Stimulated activated CD4-positive, alpha-beta T cell treated with anti-CD3 and anti-CD28 coated beads, TNF-alpha, amount 100 ng/mL, for 1 hour (primary cell): ENCODE results near the gene CFHR1.
"Not testable (repeated sequence)": the region's sequence is repeated elsewhere in the genome, so short reads cannot be mapped to it uniquely, and the experiment has no call there.

Experiments
- DNase-seq, 3 donors: peaks; one replicate each; pipeline ENCODE4 v3.0.0-alpha.2; 2020; ENCODE audit warnings: low read depth in 3 of 3, low spot score in 1 of 3

The CFHR1 gene

DNA sequence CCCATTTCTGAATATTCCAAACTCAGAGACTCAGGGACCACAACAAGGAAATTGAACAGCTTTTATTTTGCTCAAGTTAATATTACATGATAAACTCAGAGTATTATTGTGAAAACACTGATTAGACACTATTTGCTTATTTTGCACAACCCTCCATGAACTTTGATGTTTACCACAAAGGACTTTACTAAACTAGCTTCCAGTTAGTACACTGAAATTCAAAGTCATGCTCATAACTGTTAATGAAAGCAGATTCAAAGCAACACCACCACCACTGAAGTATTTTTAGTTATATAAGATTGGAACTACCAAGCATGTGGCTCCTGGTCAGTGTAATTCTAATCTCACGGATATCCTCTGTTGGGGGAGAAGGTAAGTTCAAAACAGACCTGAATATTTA lies at the start of gene CFHR1:
CFHR1 (plus strand) TSS at position 201 of the 400 bp plus-strand sequence; CDS start at position 315, 114 bp downstream.
- DNase-seq = not testable (repeated sequence)

DNA sequence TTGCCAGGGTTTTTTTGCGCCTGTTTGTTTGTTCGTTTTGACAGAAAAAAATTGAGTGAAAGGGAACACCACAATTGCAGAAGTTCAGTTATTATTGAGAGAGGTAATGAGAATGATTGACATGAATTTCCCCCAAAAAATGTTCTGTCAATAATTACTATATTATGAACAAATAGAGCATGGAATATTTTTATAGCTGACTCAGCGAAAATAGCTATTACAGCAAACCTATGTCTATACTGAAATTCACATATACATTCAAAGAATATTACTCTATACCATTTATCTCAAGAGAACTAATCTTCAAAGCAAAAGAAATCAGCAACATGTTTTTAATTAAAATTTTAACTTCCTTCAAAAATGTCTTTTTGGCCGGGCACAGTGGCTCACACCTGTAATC lies 49.7 kb upstream of the CFHR1 start:
- not testable (repeated sequence) for DNase-seq

DNA sequence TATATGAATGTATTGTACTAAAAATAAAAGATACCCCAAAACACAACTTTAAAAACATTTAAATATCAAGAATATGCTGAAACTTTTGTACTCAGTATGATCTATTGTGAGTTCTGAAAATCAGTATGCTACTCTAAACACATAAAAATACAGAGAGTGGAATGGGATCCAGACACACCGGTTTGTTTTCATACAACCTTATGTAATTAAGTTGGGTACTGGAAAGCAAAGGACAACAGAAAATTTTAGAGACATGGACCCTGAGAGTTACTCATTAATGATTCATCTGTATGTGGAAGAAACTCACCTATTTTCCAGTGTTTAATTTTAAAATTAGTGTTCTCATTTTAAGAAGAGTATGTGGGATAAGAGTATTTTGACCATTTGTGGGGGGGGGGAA lies 45.8 kb upstream of the CFHR1 start:
- no peak for DNase-seq

DNA sequence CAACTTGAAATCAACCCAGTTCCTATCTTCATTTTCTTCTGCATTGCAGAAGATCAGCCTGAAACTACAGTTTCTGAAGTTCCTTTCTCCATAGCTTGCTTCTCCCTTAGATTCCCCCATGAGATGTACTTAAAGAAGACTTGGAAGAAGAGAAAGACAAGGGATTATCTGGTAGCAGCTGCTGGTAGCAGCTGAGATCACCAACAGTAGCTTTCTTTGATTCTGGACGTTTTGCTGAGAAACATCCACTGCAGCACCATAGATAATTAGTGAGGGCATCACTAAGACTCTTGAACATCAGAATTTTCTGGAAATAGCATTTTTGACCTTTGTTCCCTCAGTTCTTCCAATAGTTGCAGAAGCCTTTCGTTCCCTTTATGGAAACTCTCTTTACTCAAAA lies 45.4 kb upstream of the CFHR1 start:
- no peak for DNase-seq

DNA sequence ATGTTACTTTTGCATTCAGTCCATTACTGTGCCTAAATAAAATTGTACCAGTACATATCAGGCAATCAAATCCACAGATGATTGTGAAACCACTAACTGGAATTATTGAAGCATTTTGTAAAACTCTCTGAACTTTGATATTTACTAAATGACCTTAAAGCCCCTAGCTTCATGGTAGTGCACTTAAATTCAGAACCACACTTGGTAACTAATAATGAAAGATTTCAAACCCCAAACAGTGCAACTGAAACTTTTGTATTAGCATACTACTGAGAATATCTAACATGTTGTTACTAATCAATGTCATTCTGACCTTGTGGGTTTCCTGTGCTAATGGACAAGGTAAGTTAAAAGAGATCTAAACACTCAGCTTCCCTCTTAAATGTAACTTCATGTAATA lies 44.9 kb upstream of the CFHR1 start, which contains the start of gene CFHR3:
CFHR3 (plus strand) TSS at position 238 of the 400 bp plus-strand sequence; CDS start at position 285, 47 bp downstream.
- no peak for DNase-seq

DNA sequence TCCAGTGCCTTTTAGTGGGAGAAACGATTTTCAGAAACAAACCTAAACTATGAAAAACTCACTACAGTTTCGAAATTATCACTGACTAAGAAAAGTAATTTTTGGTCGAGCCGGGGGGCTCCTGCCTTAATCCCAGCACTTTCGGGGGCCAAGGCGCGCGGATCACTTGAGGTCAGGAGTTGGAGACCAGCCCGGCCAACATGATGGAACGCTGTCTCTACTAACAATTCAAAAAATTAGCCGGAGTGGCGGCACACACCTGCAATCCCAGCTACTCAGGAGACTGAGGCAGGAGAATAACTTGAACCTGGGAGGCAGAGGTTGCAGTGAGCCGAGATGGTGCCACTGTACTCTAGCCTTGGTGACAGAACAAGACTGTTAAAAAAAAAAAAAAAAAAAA lies 41.9 kb upstream of the CFHR1 start:
- DNase-seq = no peak

DNA sequence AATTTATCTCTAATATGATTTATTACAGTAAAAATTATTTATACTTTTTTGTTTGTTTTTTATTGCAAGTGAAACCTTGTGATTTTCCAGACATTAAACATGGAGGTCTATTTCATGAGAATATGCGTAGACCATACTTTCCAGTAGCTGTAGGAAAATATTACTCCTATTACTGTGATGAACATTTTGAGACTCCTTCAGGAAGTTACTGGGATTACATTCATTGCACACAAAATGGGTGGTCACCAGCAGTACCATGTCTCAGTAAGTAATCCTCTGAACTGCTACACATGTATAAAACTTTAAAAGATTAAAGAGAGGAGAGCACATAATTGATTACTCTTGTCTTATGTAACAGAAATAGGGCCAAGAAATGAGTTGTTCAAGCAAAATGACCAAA lies 40.4 kb upstream of the CFHR1 start:
- no peak for DNase-seq

DNA sequence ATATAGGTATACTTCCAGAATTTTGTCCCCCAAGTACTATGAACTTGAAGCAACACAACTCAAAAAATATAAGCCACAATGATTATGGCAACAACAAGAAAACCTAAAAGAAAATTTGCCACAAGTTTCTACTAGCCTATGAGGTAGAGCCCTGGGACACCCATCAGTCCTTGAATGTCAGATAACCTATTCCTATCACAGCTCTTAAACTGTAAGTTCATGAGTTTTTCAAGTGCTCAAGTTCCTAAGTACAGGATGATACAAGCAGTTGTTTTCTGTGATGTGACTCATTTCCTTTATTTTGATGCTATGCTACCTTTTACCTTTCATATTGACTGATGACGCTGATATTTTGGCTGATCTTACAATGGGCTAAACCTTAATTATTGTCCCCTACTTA lies 28.3 kb upstream of the CFHR1 start:
- not testable (repeated sequence) for DNase-seq

DNA sequence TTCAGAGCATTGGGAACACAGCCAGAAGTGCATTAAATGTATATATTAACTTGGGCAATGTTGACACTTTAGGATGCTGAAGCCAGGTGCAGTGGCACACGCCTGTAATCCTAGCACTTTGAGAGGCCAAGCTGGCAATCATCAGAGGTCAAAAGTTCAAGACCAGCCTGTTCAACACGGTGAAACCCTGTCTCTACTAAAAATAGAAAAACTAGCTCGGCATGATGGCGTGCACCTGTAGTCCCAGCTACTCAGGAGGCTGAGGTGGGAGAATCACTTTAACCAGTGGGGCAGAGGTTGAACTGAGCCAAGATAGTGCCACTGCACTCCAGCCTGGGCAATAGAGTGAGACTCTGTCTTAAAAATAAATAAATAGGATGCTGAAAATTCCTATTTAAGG lies 25.4 kb upstream of the CFHR1 start:
- DNase-seq = not testable (repeated sequence)

DNA sequence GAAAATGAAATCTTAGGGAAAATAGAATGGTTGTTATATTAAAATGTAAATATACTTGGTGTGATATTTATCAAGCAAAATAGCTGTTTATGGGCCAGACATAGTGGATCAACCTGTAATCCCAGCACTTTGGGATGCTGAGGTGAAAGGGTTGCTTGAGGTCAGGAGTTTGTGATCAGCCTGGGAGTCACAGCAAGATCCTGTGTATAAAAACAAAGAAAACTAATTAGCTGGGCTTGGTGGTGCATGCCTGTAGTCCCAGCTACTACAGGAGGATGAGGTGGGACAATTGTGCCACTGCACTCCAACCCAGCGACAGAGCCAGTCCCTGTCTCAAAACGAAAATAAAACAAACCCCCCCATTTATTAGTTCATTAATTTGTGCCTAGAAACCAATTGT lies 21.6 kb upstream of the CFHR1 start:
- no peak for DNase-seq

DNA sequence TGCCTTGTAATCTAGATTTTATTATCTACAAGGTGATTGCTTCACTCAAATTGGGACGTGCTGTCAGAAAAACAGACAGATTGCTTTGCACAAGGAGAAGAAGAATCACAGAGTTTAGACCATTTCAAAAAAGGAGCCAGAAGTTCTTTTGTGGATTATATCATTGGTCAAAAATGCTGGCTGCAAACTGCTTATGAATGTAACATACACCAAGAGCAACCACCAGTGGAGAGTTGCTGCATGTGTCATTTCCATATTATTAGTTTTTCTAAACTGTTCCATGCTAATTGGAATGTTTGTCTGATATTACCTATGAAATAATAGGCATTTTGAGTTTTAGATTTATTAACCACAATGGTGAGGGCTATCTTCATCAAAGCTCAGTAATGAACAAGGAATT lies 17.6 kb upstream of the CFHR1 start:
- DNase-seq = not testable (repeated sequence)

DNA sequence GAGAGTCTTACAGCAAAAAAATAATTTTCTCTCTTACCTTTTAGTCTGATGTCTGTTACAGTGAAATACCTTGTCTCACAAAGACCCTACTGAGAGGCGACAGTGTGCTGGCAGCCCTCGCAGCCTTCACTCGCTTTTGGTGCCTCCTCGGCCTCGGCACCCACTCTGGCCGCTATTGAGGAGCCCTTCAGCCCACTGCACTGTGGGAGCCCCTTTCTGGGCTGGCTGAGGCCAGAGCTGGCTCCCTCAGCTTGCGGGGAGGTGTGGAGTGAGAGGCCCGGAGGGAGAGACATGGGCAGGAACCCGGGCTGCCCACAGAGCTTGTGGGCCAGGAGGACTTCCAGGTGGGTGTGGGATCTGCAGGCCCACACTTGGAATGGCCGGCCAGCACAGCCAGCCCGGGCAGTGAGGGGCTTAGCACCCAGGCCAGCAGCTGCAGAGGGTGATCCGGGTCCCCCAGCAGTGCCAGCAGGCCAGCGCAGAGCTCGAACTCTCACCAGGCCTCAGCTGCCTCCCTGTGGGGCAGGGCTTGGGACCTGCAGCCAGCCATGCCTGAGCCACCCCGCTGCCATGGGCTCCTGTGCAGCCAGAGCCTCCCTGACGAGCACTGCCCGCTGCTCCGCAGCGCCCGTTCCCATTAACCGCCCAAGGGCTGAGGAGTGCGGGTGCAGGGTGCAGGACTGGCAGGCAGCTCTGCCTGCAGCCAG lies 10.8 kb upstream of the CFHR1 start:
- DNase-seq = no peak

DNA sequence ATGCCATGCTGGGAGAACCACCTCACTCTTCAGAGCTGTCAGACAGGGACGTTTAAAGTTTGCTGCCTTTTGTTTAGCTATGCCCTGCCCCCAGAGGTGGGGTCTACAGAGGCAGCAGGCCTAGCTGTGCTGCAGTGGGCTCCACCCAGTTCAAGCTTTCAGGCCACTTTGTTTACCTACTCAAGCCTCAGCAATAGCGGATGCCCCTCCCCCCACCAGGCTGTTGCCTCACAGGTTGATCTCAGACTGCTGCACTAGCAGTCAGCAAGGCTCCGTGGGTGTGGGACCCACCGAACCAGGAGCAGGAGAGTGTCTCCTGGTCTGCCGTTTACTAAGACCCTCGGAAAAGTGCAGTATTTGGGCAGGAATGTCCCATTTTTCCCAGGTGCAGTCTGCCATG lies 2.1 kb upstream of the CFHR1 start:
- not testable (repeated sequence) for DNase-seq

DNA sequence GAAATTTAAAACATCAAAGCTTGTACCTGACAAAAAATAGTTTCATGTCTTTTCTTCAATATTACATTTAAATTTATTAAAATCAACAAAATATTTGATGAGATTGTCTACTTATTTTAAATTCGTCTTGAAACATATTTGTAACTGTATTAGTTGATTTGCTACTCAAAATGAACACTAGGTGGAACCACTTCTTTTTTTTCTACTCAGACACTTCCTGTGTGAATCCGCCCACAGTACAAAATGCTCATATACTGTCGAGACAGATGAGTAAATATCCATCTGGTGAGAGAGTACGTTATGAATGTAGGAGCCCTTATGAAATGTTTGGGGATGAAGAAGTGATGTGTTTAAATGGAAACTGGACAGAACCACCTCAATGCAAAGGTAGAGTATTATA lies 8.3 kb downstream of the CFHR1 start:
- not testable (repeated sequence) for DNase-seq

DNA sequence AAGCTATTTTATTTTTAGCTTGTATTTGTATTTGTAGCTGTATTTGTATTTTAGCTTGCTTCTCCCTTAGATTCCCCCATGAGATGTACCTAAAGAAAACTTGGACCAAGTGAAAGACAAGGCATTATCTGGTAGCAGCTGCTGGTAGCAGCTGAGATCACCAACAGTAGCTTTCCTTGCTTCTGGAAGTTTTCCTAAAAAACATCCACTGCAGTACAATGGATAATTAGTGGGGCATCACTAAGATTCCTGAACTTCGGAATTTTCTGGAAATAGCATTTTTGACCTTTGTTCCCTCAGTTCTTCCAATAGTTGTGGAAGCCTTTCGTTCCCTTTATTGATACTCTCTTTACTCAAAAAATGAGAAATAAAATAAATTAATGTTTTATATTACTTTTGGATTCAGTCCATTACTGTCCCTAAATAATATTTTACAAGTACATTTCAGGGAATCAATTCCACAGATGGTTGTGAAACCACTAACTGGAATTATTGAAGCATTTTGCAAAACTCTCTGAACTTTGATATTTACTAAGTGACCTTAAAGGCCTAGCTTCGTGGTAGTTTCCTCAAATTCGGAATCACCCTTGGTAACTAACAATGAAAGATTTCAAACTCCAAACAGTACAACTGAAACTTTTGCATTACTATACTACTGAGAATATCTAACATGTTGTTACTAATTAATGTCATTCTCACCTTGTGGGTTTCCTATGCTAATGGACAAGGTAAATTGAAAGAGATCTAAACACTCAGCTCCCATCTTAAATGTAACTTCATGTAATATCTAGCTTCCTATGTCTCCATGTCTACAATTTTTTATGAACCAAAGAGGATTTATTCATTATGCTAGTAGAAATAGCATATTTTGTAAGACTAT lies 30.3 kb downstream of the CFHR1 start:
- not testable (repeated sequence) for DNase-seq

DNA sequence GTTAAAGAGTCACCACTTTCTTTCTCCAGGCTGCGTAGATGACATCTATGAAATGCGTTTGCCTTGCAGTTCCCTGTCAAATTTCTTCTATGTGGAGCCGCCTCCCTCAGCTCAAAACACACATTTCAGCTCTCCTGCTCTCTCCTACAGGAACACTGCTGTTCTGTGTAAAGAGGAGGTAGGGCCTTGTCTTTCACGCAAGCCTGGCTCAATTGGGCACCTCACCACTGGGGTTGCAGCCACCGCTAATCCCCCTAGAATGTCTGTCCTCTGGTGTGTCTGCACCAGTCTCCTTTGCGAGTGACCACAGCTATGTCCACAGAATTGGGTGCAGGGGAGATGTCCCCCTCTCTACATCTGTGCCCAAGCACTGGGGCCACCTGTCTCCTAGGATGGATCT lies 36.5 kb downstream of the CFHR1 start:
- no peak for DNase-seq

DNA sequence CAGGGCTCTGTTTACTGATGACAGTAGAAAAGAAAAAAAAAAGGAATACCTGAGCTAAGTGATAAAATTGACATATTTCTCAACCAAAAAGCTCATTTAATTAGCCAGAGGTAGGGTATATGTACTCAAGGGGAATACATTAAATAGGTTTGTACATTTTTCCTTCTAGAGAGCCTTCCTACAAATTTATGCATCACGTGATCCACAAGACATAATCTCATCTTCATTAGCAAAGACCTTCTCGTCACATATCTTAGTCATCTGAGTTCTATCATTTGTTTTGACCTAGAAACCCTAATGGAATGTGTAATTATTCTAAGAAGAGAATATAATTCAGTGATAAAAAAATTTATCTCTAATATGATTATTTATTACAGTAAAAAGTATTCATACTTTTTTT lies 37.7 kb downstream of the CFHR1 start:
- DNase-seq = no peak

DNA sequence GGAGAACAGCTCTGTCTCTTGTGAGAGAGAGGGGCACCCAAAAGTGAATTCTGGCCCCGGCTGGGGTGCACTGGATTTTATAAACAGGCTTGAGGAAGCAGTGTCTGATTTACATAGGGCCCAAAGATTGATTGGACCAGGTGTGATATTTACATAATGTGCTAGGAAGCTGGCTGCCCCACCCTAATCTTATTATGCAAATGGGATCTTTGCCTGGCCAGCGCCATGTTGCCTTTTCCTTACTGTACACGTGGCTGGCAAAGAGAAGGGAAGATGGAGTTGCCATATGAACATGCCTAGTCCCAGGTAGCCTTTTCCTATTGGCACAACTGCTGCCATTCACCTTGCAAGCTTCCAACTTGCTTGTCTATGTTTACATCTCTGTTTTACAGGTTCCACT lies 39.3 kb downstream of the CFHR1 start:
- no peak for DNase-seq

DNA sequence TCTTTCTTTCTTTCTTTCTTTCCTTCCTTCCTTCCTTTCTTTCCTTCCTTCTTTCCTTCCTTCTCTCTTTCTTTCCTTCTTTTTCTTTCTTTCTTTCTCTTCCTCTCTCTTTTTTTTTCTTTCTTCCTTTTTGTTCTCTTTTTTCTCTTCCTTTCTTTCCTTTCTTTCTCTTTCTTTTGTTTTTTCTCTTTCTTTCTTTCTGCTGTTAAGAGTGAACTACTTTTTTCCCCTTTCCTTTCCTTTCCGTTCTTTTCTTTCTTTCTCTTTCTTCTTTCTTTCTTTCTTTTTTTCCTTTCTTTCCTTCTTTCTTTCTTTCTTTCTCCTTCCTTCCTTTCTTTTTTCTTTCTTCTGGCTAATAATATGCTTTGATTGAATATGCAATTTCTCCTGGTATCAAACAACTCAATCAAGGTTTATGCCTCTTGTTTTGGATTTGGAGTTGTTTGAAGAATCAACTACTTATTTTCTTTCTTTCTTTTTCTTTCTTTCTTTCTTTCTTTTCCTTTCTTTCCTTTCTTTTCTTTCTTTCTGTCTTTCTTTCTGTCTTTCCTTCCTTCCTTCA lies 40.9 kb downstream of the CFHR1 start:
- DNase-seq = no peak

DNA sequence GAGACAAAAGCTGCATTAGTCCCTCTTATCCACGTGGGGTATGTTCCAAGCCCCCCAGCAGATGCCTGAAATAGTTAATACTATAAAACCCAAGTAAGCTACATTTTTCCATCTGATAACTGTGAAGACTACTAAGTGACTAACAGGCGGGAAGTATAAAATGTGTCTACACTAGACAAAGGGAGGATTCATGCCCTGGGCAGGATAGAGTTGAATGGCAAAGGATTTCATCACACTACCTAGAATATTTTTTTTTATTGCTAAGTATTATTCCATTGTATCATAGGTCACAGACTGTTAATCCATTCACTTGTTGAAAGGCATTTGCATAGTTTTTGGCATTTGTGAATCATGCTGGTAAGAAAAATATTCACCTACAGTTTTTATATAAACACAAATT lies 41.9 kb downstream of the CFHR1 start:
- no peak for DNase-seq

DNA sequence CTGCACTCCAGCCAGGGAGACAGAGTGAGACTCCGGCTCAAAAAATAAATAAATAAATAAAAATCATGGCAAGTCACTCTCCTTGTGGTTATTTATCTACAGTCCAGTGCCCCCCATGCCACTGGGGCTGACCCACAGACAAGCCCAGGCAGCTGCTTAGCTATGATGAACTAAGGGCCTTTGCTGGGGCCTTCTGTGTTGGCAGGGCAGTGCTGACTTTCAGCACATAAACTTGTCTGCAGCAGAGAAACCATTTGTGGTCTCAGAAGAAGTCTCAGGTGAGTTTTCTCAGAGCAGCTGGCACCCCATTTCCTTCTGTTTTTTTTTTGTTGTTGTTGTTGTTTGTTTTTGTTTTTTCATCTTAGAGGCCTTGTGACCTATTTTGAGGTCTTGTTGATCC lies 47.4 kb downstream of the CFHR1 start:
- DNase-seq = no peak

DNA sequence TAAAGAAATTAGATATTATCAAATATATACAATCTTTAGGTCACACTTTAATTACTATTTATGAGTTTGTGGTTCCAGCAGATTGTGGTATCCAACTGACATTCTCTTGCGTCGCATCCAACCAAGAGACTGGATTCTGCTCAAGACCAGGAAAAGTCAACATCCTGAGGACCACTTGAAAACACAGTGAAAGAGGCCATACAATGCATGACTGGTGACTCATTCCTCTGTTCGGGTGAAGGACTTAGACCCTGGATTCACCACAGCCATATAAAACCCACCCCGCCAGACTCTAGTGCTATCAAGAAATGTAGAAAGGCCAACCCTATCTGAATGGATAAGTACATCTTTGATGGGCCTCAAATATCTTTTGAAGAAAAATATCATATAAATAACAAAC lies 53.9 kb downstream of the CFHR1 start:
- no peak for DNase-seq
